ENCODE measurements around the gene ENPP6. TPM values are rescaled to one million over a fixed set of nuclear protein-coding genes. Genes with fewer than 3 reads are reported as not detected.

The ENPP6 gene
- total and polyA plus RNA-seq, 2 donors (not counting 1 experiment from before 2014, with no cell fraction given) = 0.01 TPM; not detected in 1

DNA sequence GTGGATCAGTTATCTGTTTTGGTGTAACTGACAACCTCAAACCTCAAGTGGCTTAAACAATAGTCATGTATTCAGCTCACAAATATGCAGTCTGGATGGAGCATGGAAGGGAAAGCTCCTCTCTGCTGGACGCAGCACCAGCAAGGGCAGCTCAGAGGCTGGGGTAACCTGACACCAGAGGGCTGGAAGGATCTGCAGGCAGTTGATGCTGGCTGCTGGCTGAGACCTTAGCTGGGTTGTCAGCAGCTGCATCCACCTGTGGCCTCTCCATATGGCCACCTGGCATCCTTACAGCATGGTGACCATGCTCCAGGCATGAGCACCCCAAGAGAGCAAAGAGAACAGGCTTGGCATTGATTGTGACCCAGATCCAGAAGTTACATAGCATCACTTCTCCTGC is 46.7 kb downstream of the ENPP6 start:
- peaks cover 0 to 29% (median 9%) of the 10 kb centered on the region in 4 experiments for H3K27me3 ChIP-seq (replicated peaks in 1 of 4; ENCODE audit: control extremely low read depth in 1 of 4, control insufficient read depth in 3 of 4, insufficient read depth in 4 of 4, low read length in 3 of 4)
- Mint-ChIP-seq H3K4me3 (no peak overlapping the region), H3K27ac (no peak overlapping the region), H3K9me3 (ENCODE audit: insufficient read depth) (no peaks in the 10 kb centered on the region), H3K4me1 (peaks cover 6% of the 10 kb centered on the region), H3K27me3 (peaks cover 58% of the 10 kb centered on the region)
- no peak overlapping the region for H3K4me2 ChIP-seq (replicated peaks; ENCODE audit: low read depth, low read length, poor library complexity, severe bottlenecking)
- DNase-seq (no peak), ATAC-seq (ENCODE audit: low read depth) (no peak)
- H3K27ac ChIP-seq (ENCODE audit: low read length in 2 of 2) = no peak overlapping the region
- ChIA-PET CTCF (no interaction called here), POLR2A (no interaction called here)
- H2AFZ ChIP-seq (ENCODE audit: insufficient read depth, low read depth, low read length, poor library complexity, severe bottlenecking) = no peak overlapping the region
- no peaks in the 10 kb centered on the region for H3K79me2 ChIP-seq (ENCODE audit: control insufficient read depth, insufficient read depth, low read length)
- no peak overlapping the region for H3K4me3 ChIP-seq (ENCODE audit: control extremely low read depth in 1 of 5, extremely low read depth in 1 of 5, insufficient read depth in 1 of 5, low read depth in 2 of 5, low read length in 4 of 5)
- no peaks in the 10 kb centered on the region for H4K20me1 ChIP-seq (ENCODE audit: control insufficient read depth, insufficient read depth, low read length, poor library complexity, severe bottlenecking)
- intact Hi-C loops (cut with micrococcal nuclease) = no loop called here
- H3K9ac ChIP-seq (ENCODE audit: low read length) = no peak overlapping the region
- TF ChIP-seq, protein P1, sequence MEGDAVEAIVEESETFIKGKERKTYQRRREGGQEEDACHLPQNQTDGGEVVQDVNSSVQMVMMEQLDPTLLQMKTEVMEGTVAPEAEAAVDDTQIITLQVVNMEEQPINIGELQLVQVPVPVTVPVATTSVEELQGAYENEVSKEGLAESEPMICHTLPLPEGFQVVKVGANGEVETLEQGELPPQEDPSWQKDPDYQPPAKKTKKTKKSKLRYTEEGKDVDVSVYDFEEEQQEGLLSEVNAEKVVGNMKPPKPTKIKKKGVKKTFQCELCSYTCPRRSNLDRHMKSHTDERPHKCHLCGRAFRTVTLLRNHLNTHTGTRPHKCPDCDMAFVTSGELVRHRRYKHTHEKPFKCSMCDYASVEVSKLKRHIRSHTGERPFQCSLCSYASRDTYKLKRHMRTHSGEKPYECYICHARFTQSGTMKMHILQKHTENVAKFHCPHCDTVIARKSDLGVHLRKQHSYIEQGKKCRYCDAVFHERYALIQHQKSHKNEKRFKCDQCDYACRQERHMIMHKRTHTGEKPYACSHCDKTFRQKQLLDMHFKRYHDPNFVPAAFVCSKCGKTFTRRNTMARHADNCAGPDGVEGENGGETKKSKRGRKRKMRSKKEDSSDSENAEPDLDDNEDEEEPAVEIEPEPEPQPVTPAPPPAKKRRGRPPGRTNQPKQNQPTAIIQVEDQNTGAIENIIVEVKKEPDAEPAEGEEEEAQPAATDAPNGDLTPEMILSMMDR (IDR thresholded peaks at IDR 0.05) = no peak
- no peak for TF ChIP-seq EZH2 (IDR thresholded peaks at IDR 0.05; ENCODE audit: borderline replicate concordance, insufficient read depth, low read depth, low read length, poor library complexity, severe bottlenecking)
- no peaks in the 10 kb centered on the region for H3K36me3 ChIP-seq (replicated peaks in 1 of 2; ENCODE audit: control extremely low read depth in 1 of 2, control insufficient read depth in 1 of 2, extremely low read depth in 1 of 2, insufficient read depth in 2 of 2, low read length in 1 of 2)
- peaks cover 0 to 3% (median 0%) of the 10 kb centered on the region in 3 donors for H3K9me3 ChIP-seq (ENCODE audit: control extremely low read depth in 1 of 3, control insufficient read depth in 2 of 3, insufficient read depth in 1 of 3, low read length in 2 of 3)
- H3K4me1 ChIP-seq (ENCODE audit: control insufficient read depth in 2 of 2, insufficient read depth in 2 of 2, low read length in 2 of 2) = peaks cover 7 to 9% of the 10 kb centered on the region in 2 donors
- WGBS (ENCODE audit: insufficient coverage) = 89% methylated on average over 1 of the region's 1 CpG

DNA sequence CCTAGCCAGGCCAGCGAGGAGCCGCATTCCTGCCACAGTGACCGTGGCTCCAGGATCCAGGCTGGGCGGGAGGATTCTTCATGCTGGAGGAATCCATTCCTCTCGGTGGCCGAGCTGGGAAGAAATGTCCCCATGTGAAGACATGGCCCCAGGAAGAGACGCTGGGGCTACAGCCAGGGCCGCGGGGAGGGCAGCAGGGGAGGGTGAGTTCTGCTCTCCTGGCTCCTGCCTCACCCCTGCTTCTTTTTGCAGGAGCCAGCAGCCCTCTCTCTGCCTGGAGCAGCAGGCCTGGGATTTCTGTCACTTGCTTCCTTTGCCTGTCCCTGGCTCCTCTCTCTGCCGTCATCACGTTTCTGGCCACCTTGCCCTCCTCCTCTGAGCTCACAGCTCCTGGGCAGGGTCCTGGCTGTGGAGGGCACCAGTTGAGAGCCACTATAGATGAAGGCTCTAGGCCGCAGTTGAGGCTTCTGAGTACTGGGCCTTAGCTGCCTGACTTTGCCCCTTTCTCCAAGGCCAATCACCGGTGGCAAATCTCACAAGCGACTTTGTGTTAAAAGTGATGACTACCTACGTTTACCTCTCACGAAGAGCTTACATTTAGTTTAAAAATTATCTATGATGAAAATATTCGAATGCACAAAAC is 48.3 kb downstream of the ENPP6 start:
- ATAC-seq (ENCODE audit: low read depth) = no peak
- no peak overlapping the region for H2AFZ ChIP-seq (ENCODE audit: insufficient read depth, low read depth, low read length, poor library complexity, severe bottlenecking)
- intact Hi-C loops (cut with micrococcal nuclease) = no loop called here
- no peaks in the 10 kb centered on the region for H3K9me3 Mint-ChIP-seq (ENCODE audit: insufficient read depth)
- peaks cover 7 to 9% of the 10 kb centered on the region in 2 donors for H3K4me1 ChIP-seq (ENCODE audit: control insufficient read depth in 2 of 2, insufficient read depth in 2 of 2, low read length in 2 of 2)
- H3K9ac ChIP-seq (ENCODE audit: low read length) = no peak overlapping the region
- DNase-seq = no peak
- no peaks in the 10 kb centered on the region for H3K36me3 ChIP-seq (replicated peaks in 1 of 2; ENCODE audit: control extremely low read depth in 1 of 2, control insufficient read depth in 1 of 2, extremely low read depth in 1 of 2, insufficient read depth in 2 of 2, low read length in 1 of 2)
- no peak overlapping the region for H3K27ac ChIP-seq (ENCODE audit: low read length in 2 of 2)
- no peaks in the 10 kb centered on the region for H4K20me1 ChIP-seq (ENCODE audit: control insufficient read depth, insufficient read depth, low read length, poor library complexity, severe bottlenecking)
- ChIA-PET CTCF (interaction anchor here (0.7 to 1.1 kb wide), 2 partner anchors 12 to 15 kb away, joined by 3 read pairs; no protein-coding TSS in a partner anchor), POLR2A (no interaction called here)
- H3K9me3 ChIP-seq (ENCODE audit: control extremely low read depth in 1 of 3, control insufficient read depth in 2 of 3, insufficient read depth in 1 of 3, low read length in 2 of 3) = peaks cover 0 to 3% (median 0%) of the 10 kb centered on the region in 3 donors
- WGBS (ENCODE audit: insufficient coverage) = 95% methylated on average over 13 of the region's 17 CpGs
- TF ChIP-seq EZH2 (IDR thresholded peaks at IDR 0.05; ENCODE audit: borderline replicate concordance, insufficient read depth, low read depth, low read length, poor library complexity, severe bottlenecking) = no peak
- TF ChIP-seq, protein P1 (IDR thresholded peaks at IDR 0.05) = no peak
- H3K4me3 ChIP-seq (ENCODE audit: control extremely low read depth in 1 of 5, extremely low read depth in 1 of 5, insufficient read depth in 1 of 5, low read depth in 2 of 5, low read length in 4 of 5) = no peak overlapping the region
- H3K27ac Mint-ChIP-seq = no peak overlapping the region
- H3K79me2 ChIP-seq (ENCODE audit: control insufficient read depth, insufficient read depth, low read length) = no peaks in the 10 kb centered on the region
- H3K4me1 Mint-ChIP-seq = peaks cover 6% of the 10 kb centered on the region
- peaks cover 59% of the 10 kb centered on the region for H3K27me3 Mint-ChIP-seq
- peaks cover 0 to 29% (median 9%) of the 10 kb centered on the region in 4 experiments for H3K27me3 ChIP-seq (replicated peaks in 1 of 4; ENCODE audit: control extremely low read depth in 1 of 4, control insufficient read depth in 3 of 4, insufficient read depth in 4 of 4, low read length in 3 of 4)
- H3K4me2 ChIP-seq (replicated peaks; ENCODE audit: low read depth, low read length, poor library complexity, severe bottlenecking) = no peak overlapping the region
- no peak overlapping the region for H3K4me3 Mint-ChIP-seq
